8988T (cell line): ENCODE data around the gene POR.
"Not testable (repeated sequence)": the region's sequence is repeated elsewhere in the genome, so short reads cannot be mapped to it uniquely, and the experiment has no call there.

Experiments used
- DNase-seq: peaks from one replicate; pipeline ENCODE4 v3.0.0; 2011

The POR gene

DNA sequence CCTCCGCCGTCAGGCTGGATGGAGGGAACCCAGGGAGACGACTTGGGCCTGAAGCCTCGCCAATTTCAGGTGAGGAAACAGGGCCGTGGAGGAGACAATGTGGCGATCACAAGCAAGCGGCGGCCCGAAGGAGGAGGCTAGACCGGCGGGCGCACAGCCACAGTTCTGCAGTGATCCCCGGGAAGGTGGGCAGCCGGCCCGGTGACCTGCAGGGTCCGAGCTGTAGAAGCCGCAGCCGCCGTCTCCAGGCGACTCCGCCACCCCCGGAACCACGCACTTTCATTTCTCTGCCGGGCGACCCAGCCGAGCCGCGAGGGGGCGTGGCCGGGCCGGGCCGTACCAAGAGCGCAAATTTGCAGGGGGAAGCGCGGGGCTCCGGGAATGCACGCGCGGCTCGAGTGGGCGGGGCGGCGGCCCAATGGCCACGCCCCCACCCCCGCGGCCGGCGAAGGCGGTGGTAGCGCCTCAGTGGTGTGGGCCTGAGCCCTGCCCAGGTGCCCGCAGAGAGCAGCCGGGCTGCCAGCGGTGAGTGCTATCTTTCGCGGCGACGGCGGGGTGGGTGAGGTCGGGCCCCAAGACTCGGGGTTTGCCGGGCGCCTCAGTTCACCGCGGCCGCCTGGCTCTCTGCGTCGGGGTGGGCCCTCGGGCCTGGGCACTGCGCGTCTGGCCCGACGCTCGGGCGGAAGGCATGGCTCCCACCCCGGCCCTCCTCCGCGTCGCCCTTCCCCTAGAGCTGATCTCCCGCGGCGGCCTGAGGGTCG lies at the start of gene POR:
POR (plus strand) TSS at position 501 of the 761 bp plus-strand sequence. CDS start 38,847 bp downstream, outside the sequence.
- DNase-seq: peak; percentile 84

DNA sequence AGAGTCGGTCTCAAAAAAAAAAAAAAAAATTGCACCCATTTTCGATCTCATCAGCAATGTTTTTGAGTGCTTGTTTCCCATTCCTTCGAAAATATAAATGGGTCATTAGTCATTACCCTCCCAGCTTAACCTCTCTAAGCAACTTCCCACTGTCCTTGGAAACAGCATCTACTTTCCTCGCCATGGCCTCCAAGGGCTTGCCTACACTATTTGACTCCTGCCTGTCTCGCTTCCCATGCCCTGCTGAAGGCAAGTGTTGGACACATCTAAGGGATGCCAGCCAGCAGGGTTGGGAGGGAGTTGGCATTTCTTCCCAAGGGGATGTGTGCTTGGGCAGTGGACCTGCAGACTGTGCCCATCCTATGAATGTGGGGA lies 48.9 kb upstream of the POR start:
- DNase-seq: no peak

DNA sequence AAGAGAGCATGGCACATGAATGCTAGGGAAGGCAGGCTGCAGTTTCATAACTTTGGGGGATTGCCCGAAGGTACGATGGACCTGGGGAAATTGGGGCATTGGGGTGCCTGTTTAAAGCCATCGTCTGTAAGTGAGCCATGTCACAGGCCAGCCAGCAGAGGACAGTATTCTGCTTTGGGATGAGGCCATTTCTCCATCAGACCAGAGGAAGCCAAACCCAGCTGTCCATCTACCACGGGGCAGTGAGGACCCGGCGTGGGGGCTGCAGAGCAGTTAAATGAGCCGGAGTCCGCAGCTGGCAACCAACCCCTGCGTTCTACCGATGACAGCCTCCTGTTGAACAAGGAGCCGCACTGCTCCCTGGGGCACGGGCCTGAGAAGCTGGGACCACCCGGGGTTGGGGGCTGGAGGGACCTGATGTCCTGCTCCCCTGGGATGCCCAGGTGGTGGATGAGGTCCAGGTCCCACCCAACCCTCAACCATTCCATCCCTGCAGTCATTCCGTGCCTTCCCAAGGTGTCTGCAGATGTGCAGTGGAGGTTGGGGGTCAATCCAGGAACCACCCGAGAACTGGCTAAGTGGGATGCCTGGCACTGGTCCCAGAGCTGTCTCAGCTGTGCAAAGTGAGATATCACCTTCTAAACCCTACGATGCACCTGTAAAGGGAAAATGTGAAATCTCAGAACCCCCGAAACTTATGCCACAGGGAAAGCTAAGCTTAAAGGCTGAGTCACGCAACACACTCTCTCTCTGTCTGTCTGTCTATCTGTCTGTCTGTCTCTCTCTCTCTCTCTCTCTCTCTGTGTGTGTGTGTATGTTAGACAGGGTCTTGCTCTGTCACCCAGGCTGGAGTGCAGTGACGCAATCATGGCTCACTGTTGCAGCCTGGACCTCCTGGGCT lies 48.2 kb upstream of the POR start:
- DNase-seq: peak; percentile 59

DNA sequence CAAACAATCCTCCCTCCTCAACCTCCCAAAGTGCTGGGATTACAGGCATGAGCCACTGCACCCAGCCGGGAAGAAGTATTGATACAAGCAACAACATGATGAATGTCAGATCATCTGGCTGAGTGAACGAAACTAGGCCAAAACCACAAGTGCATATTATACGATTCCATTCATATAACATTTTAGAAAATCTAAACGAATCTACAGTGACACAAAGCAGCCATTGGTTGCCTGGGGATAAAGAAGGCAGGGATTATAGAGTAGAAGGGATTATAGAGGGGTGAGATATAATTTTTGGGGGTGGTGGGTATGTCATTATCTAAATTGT lies 47.6 kb upstream of the POR start:
- no peak for DNase-seq

DNA sequence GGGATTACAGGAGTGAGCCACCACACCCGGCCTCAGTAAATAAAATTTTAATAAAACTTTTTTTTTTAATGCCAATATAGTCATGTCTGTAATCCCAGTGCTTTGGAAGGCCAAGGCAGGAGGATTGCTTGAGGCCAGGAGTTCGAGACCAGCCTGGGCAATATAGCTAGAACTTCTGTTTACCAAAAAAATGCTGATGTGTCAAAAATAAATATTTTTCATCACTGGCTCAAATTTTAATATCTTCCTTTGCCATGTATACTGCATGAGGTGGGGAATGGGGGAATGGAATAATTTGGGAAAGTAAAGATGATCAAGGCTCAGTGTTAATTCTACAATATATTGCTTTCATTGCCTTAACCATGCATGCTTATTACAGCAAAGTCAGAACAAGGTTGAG lies 46.8 kb upstream of the POR start:
- DNase-seq: no peak

DNA sequence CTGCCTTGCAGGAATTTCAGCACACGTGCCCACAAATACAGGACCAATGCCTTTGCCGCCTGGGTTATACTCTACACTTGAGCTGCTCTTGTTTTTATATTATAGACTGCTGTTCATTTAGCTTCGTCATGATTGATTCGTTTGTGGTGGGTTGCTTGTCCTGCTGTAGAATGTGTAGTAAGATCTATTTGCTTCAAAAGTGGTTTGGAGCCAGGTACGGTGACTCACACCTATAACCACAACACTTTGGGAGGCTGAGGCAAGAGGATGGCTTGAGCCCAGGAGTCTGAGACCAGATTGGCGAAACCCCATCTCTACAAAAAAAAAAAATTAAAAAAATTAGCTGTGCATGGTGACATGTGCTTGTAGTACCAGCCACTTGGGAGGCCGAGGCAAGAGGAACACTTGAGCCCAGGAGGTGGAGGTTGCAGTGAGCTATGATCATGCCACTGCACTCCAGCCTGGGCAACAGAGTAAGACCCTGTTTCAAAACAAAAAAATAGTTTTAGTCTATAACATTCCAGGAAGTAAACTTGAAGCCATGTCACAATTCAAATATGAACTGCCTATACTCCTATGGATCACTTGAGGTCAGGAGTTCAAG lies 45.1 kb upstream of the POR start:
- DNase-seq: no peak

DNA sequence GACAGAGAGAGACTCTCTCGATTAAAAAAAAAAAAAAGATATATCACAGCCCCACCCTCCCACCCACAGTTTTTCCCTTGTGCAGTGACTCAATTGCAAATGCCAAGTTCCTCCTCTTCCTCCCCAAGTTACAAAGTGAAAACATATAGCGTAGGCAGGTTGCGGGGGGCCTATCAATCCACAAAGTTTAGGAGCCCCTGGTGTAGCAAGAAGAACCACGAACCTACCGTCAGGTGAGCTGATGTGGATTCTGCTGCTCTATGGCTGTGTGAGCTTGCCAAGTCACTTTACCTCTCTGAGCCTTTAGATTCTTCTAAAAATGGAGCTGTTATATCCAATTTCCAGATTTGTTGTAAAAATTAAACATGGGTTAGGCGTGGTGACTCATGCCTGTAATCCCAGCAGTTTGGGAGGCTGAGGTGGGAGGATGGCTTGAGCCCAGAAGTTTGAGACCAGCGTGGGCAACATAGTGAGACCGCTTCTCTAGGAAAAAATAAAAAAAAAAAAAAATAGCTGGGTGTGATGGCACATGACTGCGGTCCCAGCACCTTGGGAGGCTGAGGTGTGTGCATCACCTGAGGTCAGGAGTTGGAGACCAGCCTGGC lies 44.3 kb upstream of the POR start:
- DNase-seq: no peak

DNA sequence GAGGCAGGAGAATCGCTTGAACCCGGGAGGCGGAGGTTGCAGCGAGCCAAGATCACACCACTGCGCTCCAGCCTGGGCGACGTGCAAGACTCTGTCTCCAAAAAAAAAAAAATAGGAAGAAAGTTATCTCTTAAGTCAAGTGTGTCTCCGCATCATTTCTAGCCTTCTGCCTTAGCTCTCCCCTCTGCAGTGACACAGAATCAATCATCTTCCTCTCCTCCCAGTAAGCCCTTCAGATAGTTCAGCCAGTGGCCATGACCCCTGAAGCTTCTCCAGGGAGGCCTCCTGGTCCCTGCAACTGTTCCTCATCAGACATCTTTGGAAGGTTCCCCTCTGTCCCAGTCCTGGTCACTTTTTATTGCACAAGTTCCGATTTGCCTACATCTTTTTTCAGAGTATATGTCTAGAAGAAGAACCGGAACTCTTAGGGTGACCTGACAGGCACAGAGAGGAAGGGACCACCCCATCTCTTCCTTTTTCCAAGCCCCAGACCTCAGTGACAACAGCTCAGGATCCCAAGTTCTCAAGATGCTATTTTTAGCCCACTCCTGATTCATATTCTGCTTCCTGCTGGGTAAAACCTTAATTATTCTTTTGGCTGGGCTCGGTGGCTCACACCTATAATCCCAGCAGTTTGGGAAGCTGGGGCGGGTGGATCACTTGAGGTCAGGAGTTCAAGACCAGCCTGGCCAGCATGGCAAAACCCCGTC lies 42.7 kb upstream of the POR start:
- no peak for DNase-seq

DNA sequence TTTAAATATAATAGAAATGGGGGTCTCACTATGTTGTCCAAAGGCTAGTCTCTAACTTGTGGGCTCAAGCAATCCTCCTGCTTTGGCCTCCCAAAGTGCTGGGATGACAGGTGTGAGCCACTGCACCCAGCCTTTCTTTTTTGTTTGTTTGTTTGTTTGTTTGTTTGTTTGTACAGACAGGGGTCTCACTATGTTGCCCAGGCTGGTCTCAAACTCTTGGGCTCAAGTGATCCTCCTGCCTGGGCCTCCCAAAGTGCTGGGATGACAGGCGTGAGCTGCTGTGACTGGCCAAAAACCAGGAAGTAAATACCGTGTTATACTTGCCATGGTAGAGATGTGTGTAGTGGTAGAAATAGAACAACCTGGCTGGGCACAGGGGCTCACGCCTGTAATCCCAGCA lies 40.8 kb upstream of the POR start:
- DNase-seq: not testable (repeated sequence)

DNA sequence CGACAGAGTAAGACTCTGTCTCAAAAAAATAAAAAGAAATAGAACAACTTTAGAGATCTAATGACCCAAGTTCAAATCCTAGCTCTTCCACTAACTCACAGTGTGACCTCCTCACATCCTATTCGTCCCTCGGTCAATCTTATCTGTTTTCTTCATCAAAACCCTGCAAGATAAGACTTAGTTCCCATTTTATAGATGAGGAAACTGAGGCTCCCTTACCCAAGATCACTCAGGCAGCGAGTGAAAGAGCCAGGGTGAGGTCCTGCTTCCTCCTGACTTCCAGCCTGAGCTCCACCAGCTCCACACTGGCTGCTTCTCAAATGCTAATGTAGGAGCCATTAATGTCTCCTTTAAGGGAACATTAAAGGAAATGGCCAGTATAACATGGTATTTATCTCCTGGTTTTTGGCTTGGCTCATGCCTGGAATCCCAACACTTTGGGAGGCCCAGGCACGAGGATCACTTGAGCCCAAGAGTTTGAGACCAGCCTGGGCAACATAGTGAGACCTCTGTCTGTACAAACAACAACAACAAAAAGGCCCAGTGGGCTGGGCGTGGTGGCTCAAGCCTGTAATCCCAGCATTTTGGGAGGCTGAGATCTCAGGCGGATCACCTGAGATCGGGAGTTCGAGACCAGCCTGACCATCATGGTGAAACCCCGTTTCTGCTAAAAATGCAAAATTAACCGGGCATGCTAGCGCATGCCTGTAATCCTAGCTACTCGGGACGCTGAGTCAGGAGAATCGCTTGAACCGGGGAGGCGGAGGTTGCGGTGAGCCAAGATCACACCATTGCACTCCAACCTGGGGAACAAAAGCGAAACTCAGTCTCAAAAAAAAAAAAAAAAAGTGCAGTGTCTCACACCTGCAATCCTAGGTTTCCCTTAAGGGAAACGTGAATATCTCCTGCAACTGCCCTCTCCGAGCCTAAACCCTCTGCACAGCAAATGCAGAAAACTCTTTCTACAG lies 39.6 kb upstream of the POR start:
- DNase-seq: no peak

DNA sequence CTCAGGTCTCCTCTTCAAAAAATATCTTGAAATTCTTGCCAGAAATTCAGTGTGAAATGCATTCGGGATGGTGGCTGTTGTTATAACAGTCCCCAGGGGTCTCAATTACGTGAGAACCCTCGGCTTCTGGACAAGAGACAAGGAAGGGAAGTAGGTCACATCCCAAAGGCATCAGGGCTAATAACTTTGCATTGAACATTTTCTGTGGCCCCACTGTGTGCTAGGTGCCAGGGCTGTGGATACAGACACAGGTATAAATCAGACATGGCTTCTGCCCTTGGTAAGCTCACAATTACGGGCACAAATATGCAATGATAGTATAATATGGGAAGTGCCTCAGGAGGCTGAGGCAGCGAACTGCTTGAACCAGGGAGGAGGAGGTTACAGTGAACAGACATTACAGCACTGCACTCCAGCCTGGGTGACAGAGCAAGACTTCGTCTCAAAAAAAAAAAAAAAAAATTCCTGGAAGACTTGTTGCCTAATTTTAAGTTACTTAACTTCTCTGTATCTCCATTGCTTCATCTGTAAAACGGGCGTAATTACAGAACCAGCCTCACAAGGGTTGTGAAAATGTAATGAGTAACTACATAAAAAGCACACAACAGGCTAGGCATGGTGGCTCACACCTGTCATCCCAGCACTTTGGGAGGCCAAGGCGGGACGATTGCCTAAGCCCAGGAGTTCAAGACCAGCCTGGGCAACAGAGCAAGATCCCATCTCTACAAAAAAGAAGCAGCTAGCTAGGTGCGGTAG lies 38.7 kb upstream of the POR start:
- DNase-seq: no peak

DNA sequence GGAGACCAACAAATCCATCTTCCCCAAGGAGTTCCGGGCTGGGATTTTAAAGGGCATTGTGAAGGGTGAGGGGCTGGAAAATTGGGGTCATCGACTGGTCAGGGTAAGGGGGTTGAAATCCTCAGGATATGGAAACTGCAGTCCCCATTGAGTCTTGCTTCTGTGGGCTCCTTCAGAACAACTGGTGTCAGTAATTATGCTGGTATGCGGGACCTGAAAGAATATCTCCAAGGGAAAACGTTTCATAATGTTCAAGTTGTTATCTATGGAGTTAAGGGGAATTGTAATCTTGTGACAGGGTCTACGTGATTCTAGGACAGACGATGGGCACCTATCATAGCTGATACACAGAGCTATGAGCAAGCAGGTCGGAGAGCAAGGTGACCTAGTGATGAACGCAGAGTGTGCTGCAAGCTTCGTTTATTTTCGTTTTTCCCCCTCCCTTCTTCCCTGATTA lies 36.6 kb upstream of the POR start:
- DNase-seq: no peak

DNA sequence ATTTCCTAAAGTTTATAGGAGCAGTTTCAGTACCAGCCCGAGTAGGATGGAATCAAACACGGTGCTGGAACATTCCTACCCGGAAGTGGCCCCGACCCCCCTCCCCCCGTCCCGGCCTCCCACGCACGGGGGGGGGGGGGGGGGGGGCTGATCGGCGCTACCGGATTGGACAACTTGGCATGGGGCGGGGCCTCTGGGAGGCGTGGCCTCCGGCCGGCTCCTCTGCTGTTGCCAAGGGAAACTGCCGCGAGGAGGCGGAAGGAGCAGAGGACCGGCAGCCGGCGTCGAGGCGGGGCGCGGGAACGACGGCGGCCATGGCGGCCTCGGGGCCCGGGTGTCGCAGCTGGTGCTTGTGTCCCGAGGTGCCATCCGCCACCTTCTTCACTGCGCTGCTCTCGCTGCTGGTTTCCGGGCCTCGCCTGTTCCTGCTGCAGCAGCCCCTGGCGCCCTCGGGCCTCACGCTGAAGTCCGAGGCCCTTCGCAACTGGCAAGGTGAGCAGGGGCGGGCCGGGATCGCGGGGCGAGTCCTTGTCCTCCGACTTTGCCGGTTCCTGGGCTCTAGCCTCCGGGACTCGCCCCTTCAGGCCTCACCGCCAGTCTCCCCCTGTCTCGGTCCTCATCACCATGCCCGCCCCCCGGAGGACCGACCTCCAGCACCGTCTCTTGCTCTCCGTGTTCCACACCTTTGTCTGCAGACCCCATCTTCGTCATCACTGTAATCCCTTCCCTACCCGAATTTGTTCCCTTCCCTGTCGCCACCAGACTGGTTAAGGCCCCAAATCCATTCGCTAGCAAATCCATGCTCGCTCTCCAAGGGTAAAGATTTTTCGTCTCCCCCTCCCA lies 36.0 kb upstream of the POR start, which contains the start of gene RHBDD2:
RHBDD2 (plus strand) TSS at position 266 of the 843 bp plus-strand sequence; CDS start at position 315, 49 bp downstream.
- peak; percentile 78 for DNase-seq

DNA sequence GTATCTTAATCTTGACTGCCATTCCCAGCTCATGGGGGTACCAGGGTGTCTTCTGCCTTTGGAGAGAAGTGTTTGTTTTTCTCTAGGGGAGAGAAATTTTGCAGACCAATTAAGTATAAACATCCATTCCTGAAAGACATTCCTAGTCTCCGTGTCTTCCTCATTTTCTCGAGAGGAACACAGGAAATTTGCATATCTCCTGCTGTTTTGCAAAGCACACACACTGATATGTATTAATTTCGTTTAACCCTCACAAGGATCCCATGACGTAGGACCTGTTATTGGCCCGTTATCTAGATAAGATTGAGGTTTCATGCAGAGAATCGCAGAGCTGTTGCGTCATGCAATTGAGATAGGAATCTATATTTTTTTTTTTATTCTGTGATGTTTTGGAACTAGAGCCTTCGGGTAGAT lies 35.2 kb upstream of the POR start:
- no peak for DNase-seq

DNA sequence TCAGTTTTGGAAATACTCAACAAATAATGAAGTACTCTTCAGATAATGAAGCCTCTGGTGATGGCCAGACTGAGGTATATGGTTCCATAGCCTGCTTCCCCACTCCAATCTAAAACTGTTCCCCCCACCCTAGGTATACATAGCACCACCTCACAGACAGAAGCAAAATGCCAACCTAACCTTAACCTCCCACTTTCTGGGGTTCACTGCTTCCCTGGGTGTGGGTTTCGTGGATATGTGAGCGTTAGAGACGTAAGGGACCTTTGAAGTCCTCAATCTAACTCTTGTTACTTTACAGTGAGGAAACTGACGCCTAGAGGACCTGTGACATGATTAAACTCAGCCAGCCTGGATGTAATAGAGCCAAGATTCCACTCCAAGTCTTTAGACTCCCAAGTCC lies 34.7 kb upstream of the POR start:
- no peak for DNase-seq

DNA sequence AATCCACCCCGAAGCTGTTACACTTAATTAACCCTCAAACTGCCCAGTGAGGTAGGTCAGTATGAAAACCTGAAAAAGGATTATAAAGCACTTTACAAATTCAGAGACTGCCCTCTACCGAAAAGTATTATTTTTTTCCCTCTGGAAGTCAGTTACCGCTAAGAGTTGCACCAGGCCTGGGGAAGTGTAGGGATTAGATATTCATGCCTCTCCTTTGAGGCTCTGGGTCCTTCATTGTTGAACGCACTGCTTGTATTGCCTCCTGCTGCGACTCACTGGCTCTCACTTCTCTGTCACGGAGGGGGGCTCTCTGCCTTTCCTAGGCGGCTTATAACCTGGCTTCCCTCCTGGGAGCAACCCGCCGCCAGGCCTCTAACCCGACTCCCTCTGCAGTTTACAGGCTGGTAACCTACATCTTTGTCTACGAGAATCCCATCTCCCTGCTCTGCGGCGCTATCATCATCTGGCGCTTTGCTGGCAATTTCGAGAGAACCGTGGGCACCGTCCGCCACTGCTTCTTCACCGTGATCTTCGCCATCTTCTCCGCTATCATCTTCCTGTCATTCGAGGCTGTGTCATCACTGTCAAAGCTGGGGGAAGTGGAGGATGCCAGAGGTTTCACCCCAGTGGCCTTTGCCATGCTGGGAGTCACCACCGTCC lies 33.4 kb upstream of the POR start:
- DNase-seq: no peak

DNA sequence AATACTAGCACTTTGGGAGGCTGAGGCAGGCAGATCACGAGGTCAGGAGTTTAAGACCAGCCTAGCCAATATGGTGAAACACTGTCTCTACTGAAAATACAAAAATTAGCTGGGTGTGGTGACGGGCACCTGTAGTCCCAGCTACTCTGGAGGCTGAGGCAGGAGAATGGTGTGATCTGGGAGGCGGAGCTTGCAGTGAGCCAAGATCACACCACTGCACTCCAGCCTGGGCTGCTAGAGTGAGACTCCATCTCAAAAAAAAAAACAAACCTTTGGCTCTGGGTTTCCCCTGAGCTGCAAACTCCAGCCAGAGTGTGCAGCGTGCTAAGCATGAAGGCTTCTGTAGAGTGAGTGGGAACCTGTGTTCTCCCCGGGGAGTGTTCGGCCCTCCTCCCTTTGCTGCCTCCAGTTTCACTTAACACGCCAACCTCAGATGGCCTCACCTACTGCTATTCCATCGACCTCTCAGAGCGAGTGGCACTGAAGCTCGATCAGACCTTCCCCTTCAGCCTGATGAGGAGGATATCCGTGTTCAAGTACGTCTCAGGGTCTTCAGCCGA lies 31.6 kb upstream of the POR start:
- DNase-seq: not testable (repeated sequence)

DNA sequence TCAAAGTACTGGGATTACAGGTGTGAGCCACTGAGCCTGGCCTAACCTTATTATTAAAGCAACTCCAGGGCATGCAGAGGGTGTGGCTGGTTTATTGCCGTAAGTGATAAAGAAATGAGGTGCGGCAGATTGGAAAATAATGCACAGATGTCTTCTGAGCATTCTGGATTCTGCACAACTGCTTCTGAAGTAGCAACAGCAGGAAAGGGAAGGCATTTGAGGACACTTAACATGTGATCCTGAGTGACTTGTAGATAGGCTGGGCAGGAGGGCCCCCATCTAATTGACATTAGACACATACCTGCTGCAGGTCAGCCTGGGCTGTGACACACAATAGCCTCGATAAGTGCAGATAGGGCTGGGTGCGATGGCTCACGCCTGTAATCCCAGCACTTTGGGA lies 30.5 kb upstream of the POR start:
- DNase-seq: no peak

DNA sequence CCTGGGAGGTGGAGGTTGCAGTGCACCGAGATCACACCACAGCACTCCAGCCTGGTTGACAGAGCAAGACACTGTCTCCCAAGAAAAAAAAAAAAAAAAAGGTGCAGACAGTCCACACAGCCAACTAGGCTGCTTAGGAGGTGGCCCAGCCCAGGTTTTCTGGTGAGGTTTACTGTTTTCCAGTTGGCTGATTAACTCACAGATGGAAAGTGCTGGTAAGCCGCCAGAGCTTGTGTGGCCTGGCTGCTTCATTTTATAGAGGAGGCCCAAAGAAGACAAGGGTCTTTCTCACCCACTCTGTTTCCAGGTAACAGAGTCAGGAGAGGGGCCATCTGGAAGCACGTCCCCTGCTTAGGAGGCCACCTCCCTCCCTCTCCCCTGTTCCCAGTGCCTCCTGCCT lies 29.9 kb upstream of the POR start:
- no peak for DNase-seq
